Stromal cell of bone marrow (primary cell): Measurements from ENCODE around the gene DENND1A.

Experiments
- DNase-seq: peaks from one replicate; pipeline ENCODE4 v3.0.0-alpha.2; 2012; ENCODE audit warnings: low read depth

Gene DENND1A

GRCh38 chr9:123530244-123530643, 399.7 kb downstream of the DENND1A start:
- DNase-seq: no peak

- no peak for DNase-seq
Observed at GRCh38 chr9:123528501-123528900, 401.4 kb downstream of the DENND1A start.

- no peak for DNase-seq
Observed at GRCh38 chr9:123527981-123528380, 401.9 kb downstream of the DENND1A start.

DNA sequence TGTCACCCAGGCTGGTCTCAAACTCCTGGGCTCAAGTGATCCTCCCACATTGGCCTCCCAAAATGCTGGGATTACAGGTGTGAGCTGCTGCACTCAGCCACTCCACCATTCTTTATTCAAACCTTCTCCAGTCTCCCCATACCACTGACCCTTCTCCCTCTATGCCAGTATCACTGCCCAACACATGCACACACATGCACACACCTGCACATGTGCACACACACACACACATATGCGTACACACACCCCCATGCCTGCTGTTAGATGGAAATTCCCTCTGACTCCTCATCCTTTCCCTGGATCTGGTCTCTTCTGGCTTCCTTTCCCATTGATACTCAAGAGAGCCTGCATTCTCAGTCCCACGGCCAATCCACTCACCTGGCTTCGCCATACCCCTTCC, 404.0 kb downstream of the DENND1A start:
- no peak for DNase-seq

DNA sequence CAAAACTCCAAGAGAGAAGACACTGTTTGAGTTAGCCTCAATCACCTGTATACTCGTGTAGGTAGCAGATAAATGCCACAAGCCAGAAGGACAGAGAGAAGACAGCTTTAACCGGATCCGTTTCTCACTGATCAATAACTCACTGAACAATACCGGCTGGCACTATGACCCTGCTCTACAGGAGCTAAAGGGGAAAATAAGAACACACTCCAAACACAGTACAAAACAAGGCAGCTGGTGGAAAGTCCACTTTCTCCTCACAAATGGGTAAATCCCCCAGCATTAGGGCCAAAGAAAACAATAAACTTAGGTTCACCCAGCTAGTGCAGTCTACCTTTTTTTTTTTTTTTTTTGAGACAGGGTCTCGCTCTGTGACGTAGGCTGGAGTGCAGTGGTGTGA, 404.5 kb downstream of the DENND1A start:
- DNase-seq: no peak

GRCh38 chr9:123524866-123525265, 405.1 kb downstream of the DENND1A start:
- DNase-seq: no peak

GRCh38 chr9:123523845-123524244, 406.1 kb downstream of the DENND1A start:
- no peak for DNase-seq

DNA sequence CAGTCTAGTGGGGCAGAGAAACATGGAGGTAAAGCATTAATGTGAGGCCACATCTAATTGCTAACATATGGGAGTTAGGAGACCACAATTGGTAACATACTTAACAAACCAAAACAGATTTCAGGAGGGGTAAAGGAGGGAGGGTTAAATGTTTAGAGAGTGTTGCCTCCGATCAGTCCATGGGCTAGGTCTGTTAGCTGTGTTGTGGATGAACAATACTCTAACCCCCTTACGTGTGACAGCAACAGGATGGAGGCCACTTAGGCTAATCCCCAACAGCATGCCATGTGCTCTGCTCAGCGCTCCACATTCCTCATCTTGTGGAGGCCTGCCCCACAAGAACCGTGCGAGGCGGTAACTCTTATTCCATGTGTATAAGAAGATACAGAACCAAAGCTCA, 406.9 kb downstream of the DENND1A start:
- DNase-seq: no peak

DNA sequence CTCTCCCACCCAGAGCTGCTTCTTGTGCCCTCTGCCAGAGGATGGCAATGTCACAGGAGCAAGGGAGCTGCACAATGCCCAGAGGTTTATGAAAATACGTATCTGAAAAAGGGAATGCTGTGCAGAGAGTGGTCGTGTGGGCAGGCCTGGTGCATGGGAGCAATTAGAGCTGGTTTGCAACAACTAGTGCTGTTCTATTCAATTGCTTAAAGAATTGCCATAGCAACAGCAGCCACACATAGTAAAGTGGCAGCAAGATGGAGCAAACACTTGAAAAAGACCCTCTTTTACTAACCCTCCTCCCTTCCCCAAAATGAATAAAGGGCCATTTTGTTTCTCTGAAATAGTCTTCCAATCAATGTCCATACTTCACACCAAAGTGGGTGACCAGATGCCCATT, 407.7 kb downstream of the DENND1A start:
- DNase-seq: no peak

GRCh38 chr9:123518338-123518737, 411.6 kb downstream of the DENND1A start:
- DNase-seq: no peak

- no peak for DNase-seq
Observed at GRCh38 chr9:123517512-123517911, 412.4 kb downstream of the DENND1A start.

DNA sequence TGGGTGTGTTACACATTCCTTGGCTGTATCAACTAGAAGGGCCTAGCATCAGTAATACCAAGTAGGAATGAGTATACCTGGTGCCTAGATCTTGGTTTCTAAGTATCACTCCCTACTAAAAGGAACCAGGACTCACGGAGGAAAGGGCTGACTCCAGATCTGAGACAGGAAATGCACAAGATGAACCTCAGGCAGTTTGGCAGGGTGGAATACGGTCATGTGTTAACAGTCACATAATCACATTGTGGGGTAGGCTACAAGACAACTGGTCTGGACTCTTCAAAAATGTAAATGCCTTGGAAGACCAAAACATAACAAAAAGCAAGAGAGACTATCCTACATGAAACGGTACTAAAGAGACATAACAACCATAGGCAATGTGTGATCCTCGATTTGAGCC, 415.2 kb downstream of the DENND1A start:
- DNase-seq: no peak

DNA sequence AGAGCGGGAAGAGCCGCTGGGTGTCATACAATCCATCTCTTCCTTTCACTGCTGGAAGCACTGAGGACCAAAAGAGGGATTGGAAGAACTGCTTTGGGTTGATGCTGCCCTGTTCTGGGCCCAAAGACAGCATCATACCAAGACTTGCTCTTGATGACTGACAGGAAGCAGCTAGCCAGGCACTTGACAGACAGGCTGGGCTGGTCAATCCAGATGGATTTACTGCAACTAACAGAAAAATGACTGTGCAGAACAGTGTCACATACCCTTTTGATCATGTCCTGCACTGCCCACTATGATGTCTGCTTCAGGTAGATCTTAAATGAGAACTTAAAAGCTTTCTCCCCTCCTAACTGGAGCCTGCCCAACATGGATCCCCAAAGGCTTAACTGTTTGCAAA, 416.4 kb downstream of the DENND1A start:
- DNase-seq: no peak

GRCh38 chr9:123511326-123512277, 418.3 kb downstream of the DENND1A start:
- DNase-seq: no peak

GRCh38 chr9:123509646-123510045, 420.3 kb downstream of the DENND1A start:
- no peak for DNase-seq

DNA sequence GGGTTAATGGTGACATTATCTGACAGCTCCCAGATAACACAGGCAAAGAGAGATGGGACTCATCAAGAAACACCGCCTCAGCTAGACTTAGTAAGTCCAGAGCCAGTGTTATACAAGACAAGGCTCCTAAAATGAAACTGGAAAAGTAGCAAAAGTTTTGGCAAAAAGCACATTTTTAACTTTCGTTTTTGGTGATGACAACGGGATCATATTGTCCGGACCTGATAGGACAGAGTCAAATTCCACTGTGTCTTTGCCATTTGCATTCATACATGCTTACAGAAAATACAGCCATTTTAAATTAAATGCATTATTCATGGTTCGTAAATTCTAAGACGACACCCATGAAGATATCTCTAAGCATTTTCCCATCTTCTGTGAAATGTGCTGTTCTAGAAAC, 421.9 kb downstream of the DENND1A start:
- peak; percentile 9 for DNase-seq

GRCh38 chr9:123505496-123505895, 424.4 kb downstream of the DENND1A start:
- no peak for DNase-seq

DNA sequence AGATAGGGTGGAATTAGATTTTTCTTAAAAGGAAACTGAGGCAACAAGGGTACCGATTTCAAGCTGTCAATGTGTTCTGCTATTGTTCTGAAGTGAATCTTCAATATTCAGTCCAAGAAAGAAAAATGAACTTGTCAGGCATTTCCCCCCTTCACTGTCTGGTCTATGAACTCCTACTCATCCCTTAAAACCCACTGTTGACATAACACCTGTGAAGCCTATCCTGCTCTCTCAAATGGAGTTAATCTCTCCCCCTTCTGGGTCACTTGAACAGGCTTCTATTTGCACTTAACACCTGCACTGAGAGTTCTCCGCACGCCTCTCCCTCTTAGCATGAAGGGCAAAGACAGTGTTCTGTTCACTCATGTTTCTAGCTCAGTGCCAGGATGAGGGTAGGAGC, 429.6 kb downstream of the DENND1A start:
- no peak for DNase-seq

DNA sequence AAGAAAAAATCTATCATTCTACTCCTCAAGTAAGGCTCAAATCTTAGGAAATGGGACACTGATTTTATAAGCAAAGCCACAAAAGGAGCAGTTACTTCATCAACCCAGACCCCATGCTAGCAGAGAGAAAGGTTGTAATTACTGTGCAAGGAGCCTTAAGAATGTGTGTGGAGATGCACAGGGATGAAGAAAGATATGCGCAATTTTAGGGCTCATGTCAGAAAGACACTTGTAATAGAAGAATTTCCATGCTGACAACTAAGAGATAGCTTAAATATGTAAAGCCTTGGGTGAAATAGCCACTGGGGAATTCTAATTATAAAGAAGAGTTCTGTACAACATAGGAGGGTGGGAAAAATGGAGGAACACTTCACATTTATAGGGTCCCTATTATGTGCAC, 432.1 kb downstream of the DENND1A start:
- DNase-seq: no peak

DNA sequence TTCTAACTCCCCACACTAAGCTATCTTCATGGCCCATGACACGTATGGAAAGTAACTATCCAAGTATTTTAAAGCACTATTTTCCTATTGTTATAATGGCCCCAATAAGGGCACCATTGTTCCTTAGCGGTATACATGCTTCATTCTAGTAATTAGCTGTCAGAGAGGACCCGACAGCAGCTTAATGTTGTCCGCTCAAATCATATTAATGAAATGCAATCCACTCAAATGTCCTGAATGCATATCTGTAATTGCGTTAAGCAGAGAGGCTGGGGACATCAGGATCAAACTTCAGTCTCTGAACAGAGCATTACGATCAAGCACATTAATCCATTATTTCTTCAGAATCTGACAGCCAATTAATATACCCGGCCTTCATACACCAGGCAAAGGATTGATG, 434.2 kb downstream of the DENND1A start:
- no peak for DNase-seq

- DNase-seq: peak; percentile 3
Observed at GRCh38 chr9:123493627-123494026, 436.3 kb downstream of the DENND1A start.

DNA sequence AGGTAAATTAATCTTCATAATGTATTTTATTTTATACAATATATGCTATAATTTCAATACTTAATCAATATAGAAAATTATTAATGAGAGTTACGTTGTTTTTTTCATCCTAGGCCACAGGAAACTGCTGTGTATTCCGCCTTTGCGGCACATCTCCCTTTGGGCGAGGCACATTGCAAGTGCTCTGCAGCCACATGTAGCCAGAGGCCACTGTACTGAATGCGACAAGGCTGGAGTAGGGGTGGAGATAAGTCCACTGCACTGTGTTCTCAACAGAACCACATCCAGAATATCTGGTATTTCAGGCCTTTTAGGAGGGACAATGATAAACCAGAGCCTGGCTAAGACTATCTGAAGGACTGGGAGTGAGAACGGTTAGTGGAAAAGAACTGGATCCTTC, 439.2 kb downstream of the DENND1A start:
- DNase-seq: no peak

DNA sequence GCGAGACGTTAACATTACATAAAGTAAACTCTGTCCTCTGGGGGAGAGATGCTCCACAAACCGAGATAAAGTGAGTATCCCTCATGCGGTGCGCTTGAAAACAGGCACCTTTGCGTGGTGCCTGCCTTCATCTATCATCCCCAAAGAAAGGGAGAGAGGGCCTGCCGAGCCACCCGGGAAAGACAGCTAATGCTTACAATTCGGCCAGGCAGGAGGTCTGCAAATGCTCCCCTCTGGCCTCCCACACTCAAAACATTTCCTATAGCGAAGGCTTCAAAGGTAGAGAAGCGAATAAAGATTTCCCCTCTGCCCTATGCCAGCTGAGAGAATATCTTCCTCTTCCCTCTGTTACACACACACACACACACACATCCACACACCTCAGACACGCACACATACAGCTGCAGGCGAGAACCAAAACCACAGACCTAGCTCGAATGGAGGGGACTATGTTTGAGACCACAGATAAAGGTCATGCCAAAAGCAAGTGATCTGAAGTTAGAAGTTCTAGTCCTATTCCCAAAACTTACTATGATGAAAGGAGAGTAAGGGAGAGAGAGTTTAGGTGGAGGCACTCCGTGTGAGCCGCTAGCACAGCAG, 441.1 kb downstream of the DENND1A start:
- DNase-seq: no peak
